DND-41 (cell line): Measurements from ENCODE around the gene NBL1.
"Not testable (repeated sequence)": the region's sequence is repeated elsewhere in the genome, so short reads cannot be mapped to it uniquely, and the experiment has no call there.

ENCODE experiments used
- EZH2 ChIP-seq: IDR thresholded peaks from 3 replicates; pipeline ENCODE4 v1.6.1; 2012; ENCODE audit warnings: borderline replicate concordance, low read depth, mild to moderate bottlenecking, moderate library complexity, low read length, inconsistent platforms; ENCODE audit not compliant: severe bottlenecking
- TF ChIP-seq, protein P1 (sequence below): IDR thresholded peaks from 2 replicates; pipeline ENCODE4 v1.5.1; 2012; ENCODE audit warnings: borderline replicate concordance, low read length, moderate library complexity, mild to moderate bottlenecking; ENCODE audit not compliant: poor library complexity, severe bottlenecking; ENCODE audit errors: extremely low read depth

GRCh38 chr1:19636749-19637148, 7.4 kb upstream of the NBL1 start:
- TF ChIP-seq, protein P1, sequence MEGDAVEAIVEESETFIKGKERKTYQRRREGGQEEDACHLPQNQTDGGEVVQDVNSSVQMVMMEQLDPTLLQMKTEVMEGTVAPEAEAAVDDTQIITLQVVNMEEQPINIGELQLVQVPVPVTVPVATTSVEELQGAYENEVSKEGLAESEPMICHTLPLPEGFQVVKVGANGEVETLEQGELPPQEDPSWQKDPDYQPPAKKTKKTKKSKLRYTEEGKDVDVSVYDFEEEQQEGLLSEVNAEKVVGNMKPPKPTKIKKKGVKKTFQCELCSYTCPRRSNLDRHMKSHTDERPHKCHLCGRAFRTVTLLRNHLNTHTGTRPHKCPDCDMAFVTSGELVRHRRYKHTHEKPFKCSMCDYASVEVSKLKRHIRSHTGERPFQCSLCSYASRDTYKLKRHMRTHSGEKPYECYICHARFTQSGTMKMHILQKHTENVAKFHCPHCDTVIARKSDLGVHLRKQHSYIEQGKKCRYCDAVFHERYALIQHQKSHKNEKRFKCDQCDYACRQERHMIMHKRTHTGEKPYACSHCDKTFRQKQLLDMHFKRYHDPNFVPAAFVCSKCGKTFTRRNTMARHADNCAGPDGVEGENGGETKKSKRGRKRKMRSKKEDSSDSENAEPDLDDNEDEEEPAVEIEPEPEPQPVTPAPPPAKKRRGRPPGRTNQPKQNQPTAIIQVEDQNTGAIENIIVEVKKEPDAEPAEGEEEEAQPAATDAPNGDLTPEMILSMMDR, result not testable (repeated sequence)
- TF ChIP-seq EZH2, result not testable (repeated sequence)
